Lung (tissue), 12 donors: ENCODE measurements around the gene CPT1A. TPM values are rescaled to one million over a fixed set of nuclear protein-coding genes. Genes with fewer than 3 reads are reported as not detected.

Experiments used
- ATAC-seq: fragments of 200-7000 bp; cut with Tn5 transposase; one replicate; pipeline ENCODE4 v1.9.1; 2020; ENCODE audit warnings: moderate number of reproducible peaks; ENCODE audit not compliant: insufficient read depth, low FRiP score
- DNase-seq, 3 donors: peaks; one replicate each; pipeline ENCODE4 v3.0.0-alpha.2; 2013 to 2017
- H3K27ac ChIP-seq, 2 donors: one replicate each; pipeline ENCODE4 v1.5.1; 2013; ENCODE audit warnings: mild to moderate bottlenecking in 2 of 2, moderate library complexity in 2 of 2, control low read depth in 1 of 2, inconsistent platforms in 1 of 2, low read depth in 1 of 2, low read length in 1 of 2
- H3K27me3 ChIP-seq, 3 donors: one replicate each; pipeline ENCODE4 v1.5.1; 2013; ENCODE audit warnings: low read length in 2 of 3; ENCODE audit not compliant: control insufficient read depth in 3 of 3, insufficient read depth in 3 of 3
- H3K36me3 ChIP-seq, 4 donors: one replicate each; pipeline ENCODE4 v1.5.1; 2013; ENCODE audit warnings: low read length in 4 of 4, mild to moderate bottlenecking in 1 of 4, moderate library complexity in 1 of 4; ENCODE audit not compliant: control insufficient read depth in 4 of 4, insufficient read depth in 4 of 4
- H3K4me1 ChIP-seq, 5 donors: one replicate each; pipeline ENCODE4 v1.5.1; 2013; ENCODE audit warnings: low read length in 5 of 5, mild to moderate bottlenecking in 2 of 5, moderate library complexity in 1 of 5; ENCODE audit not compliant: control insufficient read depth in 5 of 5, insufficient read depth in 5 of 5
- H3K4me3 ChIP-seq: one replicate; pipeline ENCODE4 v1.5.1; 2013; ENCODE audit warnings: mild to moderate bottlenecking, control low read depth, moderate library complexity
- H3K9ac ChIP-seq, 2 donors: one replicate each; pipeline ENCODE4 v1.5.1; 2013; ENCODE audit warnings: low read length in 2 of 2, control low read depth in 1 of 2; ENCODE audit not compliant: insufficient read depth in 1 of 2
- H3K9me3 ChIP-seq, 4 donors: one replicate each; pipeline ENCODE4 v1.5.1; 2013; ENCODE audit warnings: low read length in 3 of 4, mild to moderate bottlenecking in 1 of 4, moderate library complexity in 1 of 4; ENCODE audit not compliant: control insufficient read depth in 4 of 4, insufficient read depth in 3 of 4
- WGBS, 2 donors: extraction: QIAGEN DNeasy Blood & Tissue Kit; methylation state at CpG; one replicate each; pipeline ENCODE4 v1.1.7; 2013; 5-methylcytosine and 5-hydroxymethylcytosine counted together
- polyA plus RNA-seq, 2 donors: library from polyadenylated mRNA; stranded (reverse); fragments of 200-250 nt; gene quantifications; one replicate each; pipeline ENCODE4 v1.2.1, GENCODE V29; 2013
- total RNA-seq, 2 donors: library from RNA; depleted of rRNA in 1 of 2; stranded (reverse); fragments of >200 nt in 1 of 2; gene quantifications; one replicate each; pipeline ENCODE4 v1.2.1, GENCODE V29; 2014 to 2021
- TF ChIP-seq, protein P1 (sequence below): IDR thresholded peaks from 2 replicates; pipeline ENCODE4 v1.5.1; 2012; ENCODE audit warnings: mild to moderate bottlenecking; ENCODE audit errors: control extremely low read depth, extremely low read depth
- donor health status: control.
- donor health status: control.
- donor health status: Bipolar disorder and iron deficiency.
- donor health status: healthy.
- donor health status: DM: yes; HTN: yes; CAD: no.

CPT1A gene
- total and polyA plus RNA-seq, 4 donors, result 17.0 to 51.7 (median 18.4) TPM

DNA sequence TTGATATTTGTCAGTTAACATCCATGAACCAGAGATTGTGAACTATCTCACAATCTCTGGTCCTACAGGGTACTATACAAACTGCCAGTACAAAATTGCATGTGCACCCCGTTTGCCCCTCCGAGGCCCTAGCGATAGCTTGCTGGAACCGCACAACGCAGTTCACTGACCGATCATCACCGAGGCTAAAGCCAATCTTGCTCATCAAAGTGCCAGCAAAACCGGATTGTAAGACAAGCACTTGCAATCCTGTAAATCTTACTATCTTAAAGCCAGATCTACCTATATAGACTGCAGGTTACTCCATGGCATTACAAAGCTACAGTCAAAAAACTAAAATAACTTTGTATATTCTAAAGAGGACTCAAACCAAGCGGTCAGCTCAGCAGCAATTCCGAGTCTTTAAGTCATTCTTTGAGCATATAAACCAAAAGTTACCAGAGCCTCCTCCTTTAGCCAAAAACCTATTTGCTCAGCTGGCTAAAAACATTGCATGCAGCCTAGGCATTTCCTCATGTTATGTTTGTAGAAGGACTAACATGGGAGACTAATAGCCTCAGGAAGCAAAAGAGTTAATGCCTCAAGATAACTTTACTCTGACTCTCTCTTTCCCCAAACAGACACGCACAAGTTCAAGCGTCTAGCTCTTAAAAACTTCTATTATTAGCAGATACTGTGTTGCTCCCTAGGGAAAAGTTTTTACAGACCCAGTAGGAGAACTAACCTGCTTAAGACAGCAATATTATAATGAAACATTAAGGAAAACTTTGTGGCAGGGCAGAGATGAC, 30.7 kb upstream of the CPT1A start:
- DNase-seq, result no peak
- H3K4me1 ChIP-seq, result peaks cover 0 to 14% (median 0%) of the 10 kb centered on the region in 5 donors
- WGBS, 2 donors, result 79 to 90% methylated on average over 12 of the region's 12 CpGs
- no peaks in the 10 kb centered on the region for H3K36me3 ChIP-seq
- no peak for ATAC-seq
- H3K27me3 ChIP-seq, result no peaks in the 10 kb centered on the region
- TF ChIP-seq, protein P1, sequence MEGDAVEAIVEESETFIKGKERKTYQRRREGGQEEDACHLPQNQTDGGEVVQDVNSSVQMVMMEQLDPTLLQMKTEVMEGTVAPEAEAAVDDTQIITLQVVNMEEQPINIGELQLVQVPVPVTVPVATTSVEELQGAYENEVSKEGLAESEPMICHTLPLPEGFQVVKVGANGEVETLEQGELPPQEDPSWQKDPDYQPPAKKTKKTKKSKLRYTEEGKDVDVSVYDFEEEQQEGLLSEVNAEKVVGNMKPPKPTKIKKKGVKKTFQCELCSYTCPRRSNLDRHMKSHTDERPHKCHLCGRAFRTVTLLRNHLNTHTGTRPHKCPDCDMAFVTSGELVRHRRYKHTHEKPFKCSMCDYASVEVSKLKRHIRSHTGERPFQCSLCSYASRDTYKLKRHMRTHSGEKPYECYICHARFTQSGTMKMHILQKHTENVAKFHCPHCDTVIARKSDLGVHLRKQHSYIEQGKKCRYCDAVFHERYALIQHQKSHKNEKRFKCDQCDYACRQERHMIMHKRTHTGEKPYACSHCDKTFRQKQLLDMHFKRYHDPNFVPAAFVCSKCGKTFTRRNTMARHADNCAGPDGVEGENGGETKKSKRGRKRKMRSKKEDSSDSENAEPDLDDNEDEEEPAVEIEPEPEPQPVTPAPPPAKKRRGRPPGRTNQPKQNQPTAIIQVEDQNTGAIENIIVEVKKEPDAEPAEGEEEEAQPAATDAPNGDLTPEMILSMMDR, result no peak
- H3K27ac ChIP-seq, result no peak overlapping the region
- no peak overlapping the region for H3K4me3 ChIP-seq
- no peak overlapping the region for H3K9ac ChIP-seq
- H3K9me3 ChIP-seq, result no peaks in the 10 kb centered on the region

DNA sequence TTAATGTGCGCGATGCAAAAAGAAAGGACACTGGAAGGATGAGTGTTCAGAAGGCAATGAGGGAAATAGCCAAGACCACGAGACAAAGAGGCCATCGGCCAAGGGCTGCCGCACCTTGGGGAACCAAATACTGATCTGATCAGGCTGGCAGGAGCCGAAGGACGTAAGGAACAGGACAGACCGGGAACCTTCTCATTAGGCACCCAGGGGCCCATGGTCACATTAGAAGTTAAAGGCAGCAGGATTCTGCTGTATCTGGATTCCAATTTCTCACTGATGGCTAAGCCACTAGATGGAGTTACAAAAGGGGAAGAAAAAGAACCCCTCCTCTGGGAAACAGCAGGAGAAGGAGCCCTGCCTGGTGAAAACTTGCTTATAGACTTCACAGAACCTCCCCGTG, 28.8 kb upstream of the CPT1A start:
- no peak for ATAC-seq
- TF ChIP-seq, protein P1, result no peak
- Histone ChIP-seq H3K9ac (peak overlapping the region in 1 of 2 donors; percentile 56), H3K4me3 (no peak overlapping the region), H3K9me3 (no peaks in the 10 kb centered on the region), H3K4me1 (peaks cover 0 to 13% (median 0%) of the 10 kb centered on the region in 5 donors), H3K27me3 (no peaks in the 10 kb centered on the region), H3K36me3 (no peaks in the 10 kb centered on the region), H3K27ac (no peak overlapping the region)
- WGBS, 2 donors, result 32 to 43% methylated on average over 9 of the region's 9 CpGs
- DNase-seq, result peak in 1 of 3 donors; percentile 45

DNA sequence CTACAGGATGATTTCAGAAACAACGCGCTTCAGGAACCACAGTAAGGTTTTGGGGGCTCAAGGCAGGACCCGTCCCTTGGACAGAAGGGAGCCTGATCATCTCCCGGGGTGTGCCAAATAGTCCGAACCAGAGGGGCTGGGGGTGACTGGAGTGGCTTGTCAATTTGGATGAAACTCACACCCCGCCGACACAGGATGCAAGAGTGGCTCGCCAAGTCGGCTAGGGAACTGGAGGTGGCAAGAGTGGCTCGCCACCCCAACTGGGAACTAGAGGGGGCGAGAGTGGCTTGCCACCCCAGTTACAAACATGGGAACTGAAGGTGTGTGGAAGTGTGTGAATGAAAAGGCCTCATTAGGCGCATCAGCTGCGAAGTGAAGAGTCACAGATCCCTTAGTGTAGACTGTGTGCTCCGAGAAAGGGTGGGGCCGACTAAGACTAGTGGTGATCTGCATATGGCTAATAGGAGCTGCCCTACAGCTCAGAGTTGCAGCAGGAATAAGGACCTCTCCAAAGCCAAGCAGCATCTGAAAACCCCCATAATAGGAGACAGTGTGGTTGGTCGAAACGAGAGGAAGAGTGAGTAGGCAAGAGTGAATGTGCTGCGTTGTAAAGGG, 26.6 kb upstream of the CPT1A start:
- no peak for DNase-seq
- H3K9me3 ChIP-seq, result peaks cover 0 to 3% (median 1%) of the 10 kb centered on the region in 4 donors
- WGBS, 2 donors, result 90 to 94% methylated on average over 18 of the region's 18 CpGs
- TF ChIP-seq, protein P1, result no peak
- no peaks in the 10 kb centered on the region for H3K36me3 ChIP-seq
- H3K4me3 ChIP-seq, result no peak overlapping the region
- no peak for ATAC-seq
- H3K27ac ChIP-seq, result no peak overlapping the region
- H3K9ac ChIP-seq, result no peak overlapping the region
- no peaks in the 10 kb centered on the region for H3K27me3 ChIP-seq
- peaks cover 0 to 10% (median 0%) of the 10 kb centered on the region in 5 donors for H3K4me1 ChIP-seq
